Immature natural killer cell (primary cell): Measurements from ENCODE around the gene MTFMT. TPM values are rescaled to one million over a fixed set of nuclear protein-coding genes. Genes with fewer than 3 reads are reported as not detected.
A peak's percentile ranks its signal among the peaks of the same experiment; 100 is the strongest.
"Not testable (repeated sequence)": the region's sequence is repeated elsewhere in the genome, so short reads cannot be mapped to it uniquely, and the experiment has no call there.

Experiments used
- DNase-seq, 3 donors: peaks; one replicate each; pipeline ENCODE4 v3.0.0; 2022; ENCODE audit warnings: mixed read lengths in 1 of 3
- H3K27ac Mint-ChIP-seq, 6 donors: one replicate each; pipeline ENCODE4 v1.8.0; 2020; ENCODE audit warnings: mixed read lengths in 6 of 6, mild to moderate bottlenecking in 5 of 6, inconsistent platforms in 4 of 6, moderate library complexity in 3 of 6
- H3K27me3 Mint-ChIP-seq, 3 donors: one replicate each; pipeline ENCODE4 v1.8.0; 2020 to 2021; ENCODE audit warnings: low read depth in 3 of 3, mild to moderate bottlenecking in 3 of 3, mixed read lengths in 3 of 3, moderate library complexity in 3 of 3, inconsistent platforms in 1 of 3
- H3K36me3 Mint-ChIP-seq, 3 donors: one replicate each; pipeline ENCODE4 v1.8.0; 2020; ENCODE audit warnings: mixed read lengths in 3 of 3, inconsistent platforms in 2 of 3, mild to moderate bottlenecking in 2 of 3
- H3K4me1 Mint-ChIP-seq, 2 donors: one replicate each; pipeline ENCODE4 v1.8.0; 2020; ENCODE audit warnings: inconsistent platforms in 2 of 2, mild to moderate bottlenecking in 2 of 2, mixed read lengths in 2 of 2, moderate library complexity in 1 of 2
- H3K4me3 Mint-ChIP-seq, 5 donors: one replicate each; pipeline ENCODE4 v1.8.0; 2020; ENCODE audit warnings: mild to moderate bottlenecking in 5 of 5, mixed read lengths in 5 of 5, inconsistent platforms in 3 of 5, moderate library complexity in 3 of 5
- H3K9me3 Mint-ChIP-seq, 6 donors: one replicate each; pipeline ENCODE4 v1.8.0; 2020; ENCODE audit warnings: mild to moderate bottlenecking in 6 of 6, mixed read lengths in 6 of 6, inconsistent platforms in 4 of 6, moderate library complexity in 3 of 6
- polyA plus RNA-seq, 3 donors: library from polyadenylated mRNA; unstranded; fragments of 300-500 nt; fragmentation: Illumina TruSeq; gene quantifications; one replicate each; pipeline ENCODE4 v1.2.3, GENCODE V29; 2021

The MTFMT gene
- polyA plus RNA-seq, 3 donors from 2014 or later, result 17.9 to 28.4 (median 18.8) TPM

GRCh38 chr15:65056106-65056505 is 26.7 kb upstream of the MTFMT start:
- H3K27ac Mint-ChIP-seq, result no peak overlapping the region
- DNase-seq, result no peak

DNA sequence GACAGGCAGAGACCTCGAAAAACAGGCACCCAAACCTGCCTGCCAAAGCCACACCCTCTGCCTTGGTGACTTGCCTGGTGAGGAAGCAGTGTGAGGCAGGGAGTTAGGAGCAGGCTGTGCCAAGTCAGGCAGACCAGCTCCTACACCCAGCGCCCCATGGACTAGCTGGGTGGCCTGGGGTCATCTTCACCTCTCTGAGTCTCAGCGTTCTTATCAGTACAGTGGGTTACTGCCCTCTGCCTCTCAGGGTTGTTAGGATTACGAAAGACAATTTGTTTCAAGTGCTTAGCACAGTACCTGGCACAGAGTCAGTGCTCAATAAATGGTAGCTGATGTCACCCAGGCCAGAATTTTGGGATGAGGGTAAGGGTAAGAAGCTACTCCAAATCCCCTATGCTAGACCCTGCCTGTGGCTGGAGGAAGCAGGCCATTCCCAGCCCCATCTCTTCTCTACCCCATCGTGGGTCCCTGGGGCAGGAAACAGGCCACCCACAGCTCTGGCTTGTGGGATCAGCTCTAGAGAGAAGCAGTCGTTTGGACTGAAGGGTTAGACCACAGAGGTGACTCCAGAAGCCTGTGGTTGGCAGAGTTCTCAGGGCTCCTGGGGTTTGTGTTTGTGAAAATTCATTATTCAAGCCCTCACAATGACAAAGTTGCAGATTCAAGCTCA is 25.9 kb upstream of the MTFMT start:
- H3K9me3 Mint-ChIP-seq, result no peaks in the 10 kb centered on the region
- DNase-seq, result no peak
- no peaks in the 10 kb centered on the region for H3K36me3 Mint-ChIP-seq
- H3K27ac Mint-ChIP-seq, result peak overlapping the region in 1 of 6 donors; percentile 16
- no peaks in the 10 kb centered on the region for H3K27me3 Mint-ChIP-seq
- peaks cover 0 to 2% of the 10 kb centered on the region in 2 donors for H3K4me1 Mint-ChIP-seq
- no peak overlapping the region for H3K4me3 Mint-ChIP-seq

More at GRCh38 chr15:65056106-65056505, 26.7 kb upstream of the MTFMT start:
- Mint-ChIP-seq H3K9me3 (no peaks in the 10 kb centered on the region), H3K27me3 (no peaks in the 10 kb centered on the region), H3K36me3 (no peaks in the 10 kb centered on the region), H3K4me3 (no peak overlapping the region), H3K4me1 (no peaks in the 10 kb centered on the region)

- H3K9me3 Mint-ChIP-seq, result no peaks in the 10 kb centered on the region
- H3K4me1 Mint-ChIP-seq, result peaks cover 7 to 10% of the 10 kb centered on the region in 2 donors
- no peak overlapping the region for H3K4me3 Mint-ChIP-seq
- peak; percentile 37 to 49 (median 38) for DNase-seq
- no peak overlapping the region for H3K27ac Mint-ChIP-seq
- H3K27me3 Mint-ChIP-seq, result peaks cover 0 to 2% (median 0%) of the 10 kb centered on the region in 3 donors
- no peaks in the 10 kb centered on the region for H3K36me3 Mint-ChIP-seq
Measured at GRCh38 chr15:65054333-65055200, 25.1 kb upstream of the MTFMT start.

DNA sequence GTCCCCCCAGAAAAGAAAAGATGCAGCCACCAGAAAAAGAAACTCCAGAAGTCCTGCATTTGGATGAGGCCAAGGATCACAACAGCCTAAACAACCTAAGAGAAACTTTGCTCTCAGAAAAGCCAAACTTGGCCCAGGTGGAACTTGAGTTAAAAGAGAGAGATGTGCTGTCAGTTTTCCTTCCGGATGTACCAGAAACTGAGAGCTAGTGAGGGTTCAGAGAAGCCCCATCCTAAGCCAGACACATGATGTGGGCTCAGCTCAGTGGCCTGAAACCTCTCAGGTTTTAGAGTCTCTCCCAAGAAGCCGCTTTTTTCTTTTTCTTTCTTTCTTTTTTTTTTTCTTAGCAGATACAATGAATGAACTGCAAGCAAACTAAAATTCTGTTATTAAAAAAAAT is 23.5 kb upstream of the MTFMT start:
- Mint-ChIP-seq H3K36me3 (no peaks in the 10 kb centered on the region), H3K4me3 (no peak overlapping the region), H3K27me3 (peaks cover 0 to 6% (median 2%) of the 10 kb centered on the region in 3 donors), H3K27ac (no peak overlapping the region), H3K4me1 (peaks cover 14 to 18% of the 10 kb centered on the region in 2 donors), H3K9me3 (no peaks in the 10 kb centered on the region)
- DNase-seq, result no peak

DNA sequence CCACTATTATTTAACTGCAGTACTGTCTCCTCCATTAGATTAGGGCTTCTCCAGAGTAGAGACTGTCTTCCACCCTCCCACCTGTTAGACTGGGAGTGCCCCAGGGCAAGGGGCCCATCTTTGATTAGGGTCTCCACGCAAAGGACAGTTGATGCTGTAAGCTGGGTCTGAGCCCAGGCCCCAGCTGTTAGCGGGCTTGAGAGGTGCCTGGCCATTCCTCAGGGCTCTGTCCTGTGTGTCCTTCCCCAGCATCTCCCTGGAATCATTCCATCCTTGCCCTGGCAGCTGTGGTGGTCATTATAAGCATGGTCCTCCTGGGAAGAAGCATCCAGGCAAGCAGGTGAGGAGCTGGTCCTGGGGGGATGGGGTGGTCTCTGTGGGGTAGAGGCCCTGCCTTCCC is 21.8 kb upstream of the MTFMT start:
- H3K36me3 Mint-ChIP-seq, result no peaks in the 10 kb centered on the region
- no peak for DNase-seq
- peaks cover 14 to 18% of the 10 kb centered on the region in 2 donors for H3K4me1 Mint-ChIP-seq
- no peak overlapping the region for H3K4me3 Mint-ChIP-seq
- no peaks in the 10 kb centered on the region for H3K9me3 Mint-ChIP-seq
- peak overlapping the region in 1 of 6 donors; percentile 50 for H3K27ac Mint-ChIP-seq
- peaks cover 0 to 6% (median 2%) of the 10 kb centered on the region in 3 donors for H3K27me3 Mint-ChIP-seq

GRCh38 chr15:65050270-65050669 is 20.8 kb upstream of the MTFMT start:
- peak overlapping the region in 2 of 6 donors; percentile 16 to 77 for H3K27ac Mint-ChIP-seq
- H3K4me3 Mint-ChIP-seq, result peak overlapping the region in 4 of 5 donors; percentile 48 to 86 (median 64)
- H3K36me3 Mint-ChIP-seq, result no peaks in the 10 kb centered on the region
- no peaks in the 10 kb centered on the region for H3K9me3 Mint-ChIP-seq
- DNase-seq, result no peak
- peaks cover 14 to 18% of the 10 kb centered on the region in 2 donors for H3K4me1 Mint-ChIP-seq
- H3K27me3 Mint-ChIP-seq, result peaks cover 0 to 6% (median 2%) of the 10 kb centered on the region in 3 donors

- Mint-ChIP-seq H3K36me3 (no peaks in the 10 kb centered on the region), H3K4me3 (peak overlapping the region; percentile 48 to 86 (median 66)), H3K9me3 (no peaks in the 10 kb centered on the region), H3K27ac (peak overlapping the region in 4 of 6 donors; percentile 28 to 65 (median 40)), H3K27me3 (peaks cover 2 to 6% (median 2%) of the 10 kb centered on the region in 3 donors), H3K4me1 (peaks cover 14 to 18% of the 10 kb centered on the region in 2 donors)
- peak; percentile 82 to 86 (median 85) for DNase-seq
Measured at GRCh38 chr15:65049418-65049840, 20.0 kb upstream of the MTFMT start.

- H3K4me3 Mint-ChIP-seq, result no peak overlapping the region
- no peak for DNase-seq
- H3K27ac Mint-ChIP-seq, result no peak overlapping the region
- no peaks in the 10 kb centered on the region for H3K9me3 Mint-ChIP-seq
- peaks cover 14 to 18% of the 10 kb centered on the region in 2 donors for H3K4me1 Mint-ChIP-seq
- peaks cover 2 to 6% (median 2%) of the 10 kb centered on the region in 3 donors for H3K27me3 Mint-ChIP-seq
- H3K36me3 Mint-ChIP-seq, result no peaks in the 10 kb centered on the region
Measured at GRCh38 chr15:65048241-65048640, 18.8 kb upstream of the MTFMT start.

DNA sequence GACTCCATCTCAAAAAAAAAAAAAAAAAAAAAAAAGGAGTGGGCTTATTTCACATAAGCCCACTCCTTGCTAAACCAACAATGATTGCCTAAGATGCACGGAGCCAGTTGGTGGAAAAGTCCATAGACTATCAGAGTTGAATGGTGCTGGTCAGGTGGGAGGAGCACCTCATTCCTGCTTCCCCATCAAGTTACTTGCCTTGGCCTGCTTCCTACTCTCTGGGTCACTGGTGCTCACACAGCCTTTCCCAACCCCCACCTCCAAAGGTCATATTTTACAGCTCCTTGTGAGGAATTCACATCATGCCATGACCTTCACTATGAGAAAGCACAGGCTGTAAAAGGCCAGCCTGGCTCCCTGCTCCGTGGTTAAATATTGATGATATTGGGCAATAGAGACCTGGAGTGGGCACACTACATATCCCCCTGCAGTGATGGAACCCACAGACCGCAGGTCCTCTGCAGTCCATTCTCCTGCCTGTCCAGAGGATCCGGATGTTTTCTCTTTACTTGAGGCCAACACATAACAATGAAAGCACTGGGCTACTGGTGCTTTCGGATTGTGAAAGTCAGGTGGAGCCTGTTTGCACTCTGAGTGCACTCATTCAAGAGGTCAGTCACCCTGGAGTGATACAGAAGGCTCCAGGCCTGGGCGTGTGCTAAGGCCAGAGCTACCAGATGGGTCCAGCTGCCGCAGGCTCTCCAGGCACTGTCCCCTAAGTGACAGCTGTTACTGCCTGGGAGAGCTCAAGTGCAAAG is 15.5 kb upstream of the MTFMT start, which contains the start of gene SLC51B:
Gene SLC51B, plus strand, starts transcription at position 664 of the 758 bp plus-strand sequence. CDS start 4,618 bp downstream, outside the sequence.
- H3K36me3 Mint-ChIP-seq, result no peaks in the 10 kb centered on the region
- H3K9me3 Mint-ChIP-seq, result no peaks in the 10 kb centered on the region
- no peak for DNase-seq
- no peak within 1 kb of the TSS for H3K27ac Mint-ChIP-seq
- H3K4me3 Mint-ChIP-seq, result no peak within 1 kb of the TSS
- H3K27me3 Mint-ChIP-seq, result peaks cover 2 to 6% (median 2%) of the 10 kb centered on the region in 3 donors
- H3K4me1 Mint-ChIP-seq, result peaks cover 10 to 12% of the 10 kb centered on the region in 2 donors

DNA sequence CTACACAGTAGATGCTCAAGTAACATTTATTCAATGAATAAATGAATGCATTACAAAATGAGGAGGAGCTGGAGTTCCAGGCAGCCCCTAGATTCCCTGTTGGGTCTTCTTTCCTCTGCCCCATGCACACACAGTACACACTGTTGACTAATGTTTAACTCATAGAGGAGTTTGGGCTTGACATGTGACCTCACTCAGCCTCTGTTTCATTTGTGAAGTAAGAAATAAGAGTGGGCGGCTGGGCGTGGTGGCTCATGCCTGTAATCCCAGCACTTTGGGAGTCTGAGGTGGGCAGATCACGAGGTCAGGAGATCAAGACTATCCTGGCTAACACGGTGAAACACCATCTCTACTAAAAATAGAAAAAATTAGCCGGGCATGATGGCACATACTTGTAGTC is 14.8 kb upstream of the MTFMT start:
- H3K4me1 Mint-ChIP-seq, H3K27me3 Mint-ChIP-seq: not testable (repeated sequence)

GRCh38 chr15:65042776-65043327 is 13.4 kb upstream of the MTFMT start:
- H3K27ac Mint-ChIP-seq, result no peak overlapping the region
- DNase-seq, result no peak
- no peak overlapping the region for H3K4me3 Mint-ChIP-seq
- H3K36me3 Mint-ChIP-seq, result no peaks in the 10 kb centered on the region
- H3K4me1 Mint-ChIP-seq, result no peaks in the 10 kb centered on the region
- no peaks in the 10 kb centered on the region for H3K9me3 Mint-ChIP-seq
- H3K27me3 Mint-ChIP-seq, result peaks cover 0 to 4% (median 3%) of the 10 kb centered on the region in 3 donors

More for the DNA sequence above, 14.8 kb upstream of the MTFMT start:
- DNase-seq, H3K4me3 Mint-ChIP-seq, H3K27ac Mint-ChIP-seq, H3K36me3 Mint-ChIP-seq, H3K9me3 Mint-ChIP-seq: not testable (repeated sequence)

- peaks cover 0 to 4% (median 4%) of the 10 kb centered on the region in 3 donors for H3K27me3 Mint-ChIP-seq
- H3K4me3 Mint-ChIP-seq, result no peak overlapping the region
- no peaks in the 10 kb centered on the region for H3K36me3 Mint-ChIP-seq
- no peaks in the 10 kb centered on the region for H3K4me1 Mint-ChIP-seq
- DNase-seq, result no peak
- H3K27ac Mint-ChIP-seq, result no peak overlapping the region
- no peaks in the 10 kb centered on the region for H3K9me3 Mint-ChIP-seq
Measured at GRCh38 chr15:65041787-65042186, 12.3 kb upstream of the MTFMT start.

GRCh38 chr15:65040461-65040860 is 11.0 kb upstream of the MTFMT start:
- Mint-ChIP-seq H3K27ac (no peak overlapping the region), H3K27me3 (peaks cover 0 to 4% (median 4%) of the 10 kb centered on the region in 3 donors), H3K4me3 (no peak overlapping the region), H3K36me3 (no peaks in the 10 kb centered on the region), H3K9me3 (no peaks in the 10 kb centered on the region), H3K4me1 (no peaks in the 10 kb centered on the region)
- no peak for DNase-seq
